ENCODE measurements around the gene ME2. TPM values are rescaled to one million over a fixed set of nuclear protein-coding genes. Genes with fewer than 3 reads are reported as not detected.
"Not testable (repeated sequence)": the region's sequence is repeated elsewhere in the genome, so short reads cannot be mapped to it uniquely, and the experiment has no call there.

ME2 gene
- 119 TPM for total RNA-seq
- long read RNA-seq, full-length matches to known transcripts = 80 of 104 reads
- long read RNA-seq, partial matches to known transcripts = 16 of 104 reads
- long read RNA-seq, other reads (novel, unspliced or antisense) = 8 of 104 reads

- ATAC-seq = peak; percentile 99
- intact Hi-C loops (cut with micrococcal nuclease) = loop anchor here (5.0 kb wide), 1 partner anchor 56 kb away; the partner anchor contains the start of gene MRO
- DNase-seq = peak; percentile 95
Measured at GRCh38 chr18:50878345-50879301, at the start of gene ME2. TSS of gene ME2 (plus strand) at chr18:50879118. CDS start at chr18:50895821, 16,703 bp downstream.

DNA sequence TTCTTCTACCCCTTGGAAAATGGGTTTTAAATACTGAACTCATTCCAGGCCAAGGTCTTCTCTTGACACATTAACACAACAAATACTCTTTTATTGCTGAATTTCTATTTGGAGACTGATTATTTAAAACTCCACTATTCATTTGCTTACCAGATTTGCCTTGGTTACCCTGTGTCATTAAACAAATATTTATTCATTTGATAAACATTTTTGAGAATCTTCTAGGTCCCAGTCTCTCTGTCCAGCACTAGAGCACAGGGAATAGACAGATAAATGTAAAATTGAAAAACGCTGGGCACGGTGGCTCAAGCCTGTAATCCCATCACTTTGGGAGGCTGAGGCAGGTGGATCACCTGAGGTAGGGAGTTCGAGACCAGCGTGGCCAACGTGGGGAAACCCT is 49.3 kb upstream of the ME2 start:
- intact Hi-C loops (cut with micrococcal nuclease) = no loop called here
- DNase-seq (no peak), ATAC-seq (no peak)

- ATAC-seq = peak; percentile 68
- no peak for DNase-seq
- intact Hi-C loops (cut with micrococcal nuclease) = no loop called here
Measured at GRCh38 chr18:50830544-50830943, 48.4 kb upstream of the ME2 start.

DNA sequence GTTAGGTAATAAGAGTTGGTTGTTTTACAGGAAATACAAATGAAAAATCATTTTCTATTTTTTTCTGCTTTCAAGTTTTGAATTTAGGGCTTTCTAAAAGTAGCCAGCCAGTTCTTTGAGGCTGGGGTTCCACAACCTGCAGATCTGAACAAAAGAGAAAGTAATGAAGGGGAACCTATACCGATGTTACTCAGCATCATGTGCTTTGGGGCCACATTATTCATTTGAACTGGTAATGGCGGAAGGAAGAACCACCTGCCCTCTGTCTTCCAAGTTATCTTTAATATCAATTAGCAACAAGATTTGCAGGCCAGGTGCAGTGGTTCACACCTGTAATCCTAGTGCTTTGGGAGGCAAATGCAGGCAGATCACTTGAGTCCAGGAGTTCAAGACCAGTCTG is 46.2 kb upstream of the ME2 start:
- intact Hi-C loops (cut with micrococcal nuclease) = no loop called here
- ATAC-seq = no peak
- no peak for DNase-seq

- ATAC-seq; DNase-seq; intact Hi-C loops (cut with micrococcal nuclease): not testable (repeated sequence)
Measured at GRCh38 chr18:50833496-50833895, 45.4 kb upstream of the ME2 start.

DNA sequence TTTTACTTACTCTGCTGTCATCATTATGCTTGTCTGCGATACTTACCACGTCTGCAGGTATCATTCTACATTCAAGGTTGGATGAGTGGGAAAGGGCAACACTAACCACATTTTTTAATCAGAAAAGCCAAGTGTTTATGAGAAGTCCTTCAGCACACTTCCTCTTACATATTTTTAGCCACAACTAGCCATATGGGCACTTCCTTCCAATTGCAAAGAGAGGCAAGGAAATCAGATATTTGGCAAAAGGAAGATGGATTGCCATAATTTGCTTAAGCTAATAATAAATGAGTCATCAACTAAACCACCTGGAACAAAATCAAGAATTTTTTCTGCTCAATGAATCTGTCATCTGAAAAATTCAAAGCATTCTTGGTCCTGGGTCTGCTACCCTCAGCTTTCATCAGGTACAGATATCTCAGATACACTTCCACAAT is 42.4 kb upstream of the ME2 start:
- DNase-seq (no peak), ATAC-seq (no peak)
- intact Hi-C loops (cut with micrococcal nuclease) = no loop called here

GRCh38 chr18:50839341-50839740 is 39.6 kb upstream of the ME2 start:
- DNase-seq (no peak), ATAC-seq (peak; percentile 13)
- intact Hi-C loops (cut with micrococcal nuclease) = no loop called here

GRCh38 chr18:50839996-50840395 is 38.9 kb upstream of the ME2 start:
- ATAC-seq (peak; percentile 70), DNase-seq (no peak)
- intact Hi-C loops (cut with micrococcal nuclease) = no loop called here

DNA sequence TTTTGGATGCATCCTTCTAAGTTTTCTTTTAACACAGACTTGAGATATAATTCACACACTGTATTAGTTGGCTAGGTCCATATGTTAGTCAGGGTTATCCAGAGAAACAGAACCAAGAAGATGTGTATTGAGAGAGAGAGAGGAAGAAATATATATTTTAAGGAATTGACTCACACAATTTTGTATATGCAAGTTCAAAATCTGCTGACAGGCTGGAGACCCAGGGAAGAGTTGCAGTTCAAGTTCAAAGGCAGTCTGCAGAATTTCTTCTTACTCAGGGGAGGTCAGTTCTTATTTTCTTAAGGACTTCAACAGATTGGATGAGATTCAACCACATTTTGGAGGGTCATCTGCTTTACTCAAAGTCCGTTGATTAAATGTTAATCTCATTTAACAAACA is 36.1 kb upstream of the ME2 start:
- DNase-seq (no peak), ATAC-seq (no peak)
- intact Hi-C loops (cut with micrococcal nuclease) = no loop called here

GRCh38 chr18:50844554-50844953 is 34.4 kb upstream of the ME2 start:
- ATAC-seq (no peak), DNase-seq (no peak)
- intact Hi-C loops (cut with micrococcal nuclease) = no loop called here

DNA sequence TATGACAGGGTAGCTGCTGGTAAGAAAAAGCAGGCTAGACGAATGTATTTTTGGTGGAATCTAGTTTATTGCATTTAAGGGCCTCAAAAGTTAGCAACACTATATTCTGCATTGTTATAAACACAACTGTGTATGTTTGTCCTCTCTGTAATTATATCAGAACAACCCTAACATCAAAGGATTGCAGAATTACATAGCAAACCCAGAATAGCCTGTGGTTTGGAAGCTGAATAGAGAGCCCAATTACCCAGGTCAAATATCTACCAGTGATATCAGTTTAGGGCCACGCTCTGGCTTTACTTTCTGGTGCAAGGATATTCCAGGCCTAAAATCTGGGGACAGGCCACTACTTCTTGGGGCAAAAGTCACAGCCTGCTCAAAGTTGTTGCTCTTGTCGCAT is 34.0 kb upstream of the ME2 start:
- no peak for DNase-seq
- ATAC-seq = peak; percentile 48
- intact Hi-C loops (cut with micrococcal nuclease) = no loop called here

GRCh38 chr18:50847192-50847591 is 31.7 kb upstream of the ME2 start:
- DNase-seq = no peak
- intact Hi-C loops (cut with micrococcal nuclease) = no loop called here
- ATAC-seq = no peak

DNA sequence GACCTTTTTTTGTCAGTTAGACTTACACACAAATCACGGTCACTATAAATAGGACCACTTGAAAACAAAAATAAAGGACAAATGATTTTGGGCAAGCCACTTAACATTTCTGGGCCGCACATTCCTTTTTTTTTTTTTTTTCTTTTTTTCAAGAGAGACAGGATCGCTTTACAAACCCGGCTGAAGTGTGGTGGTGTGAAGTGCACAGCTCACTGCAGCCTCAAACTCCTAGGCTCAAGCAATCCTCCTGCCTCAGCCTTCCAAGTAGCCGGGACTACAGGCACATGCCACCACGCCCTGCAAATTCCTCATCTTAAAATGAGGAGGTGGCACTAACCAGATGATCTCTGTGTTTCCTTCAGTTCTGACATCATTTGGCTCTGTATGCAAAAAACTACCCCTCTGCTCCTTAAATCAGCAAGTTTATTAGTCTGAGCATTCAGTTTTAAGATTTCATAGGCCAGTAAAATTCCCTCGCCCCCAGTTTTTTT is 30.8 kb upstream of the ME2 start:
- ATAC-seq (peak; percentile 62), DNase-seq (no peak)
- intact Hi-C loops (cut with micrococcal nuclease) = no loop called here

DNA sequence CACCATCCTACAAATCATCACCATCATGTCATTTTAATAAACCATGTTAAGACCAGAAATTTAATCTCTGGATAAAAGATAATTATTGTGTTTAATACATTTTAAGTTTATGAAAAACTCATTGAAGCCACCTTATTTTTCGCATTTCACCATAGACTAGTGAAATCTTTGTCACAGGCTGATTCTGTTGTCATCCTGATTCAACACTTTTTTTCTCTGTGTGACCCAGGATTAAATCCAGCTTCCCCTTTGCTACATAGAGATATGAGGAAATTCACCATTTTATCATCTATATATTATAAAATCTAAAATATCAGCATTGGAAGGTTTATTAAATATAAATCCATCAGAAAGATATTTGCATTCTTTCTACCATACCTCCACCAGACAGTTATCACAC is 29.9 kb upstream of the ME2 start:
- ATAC-seq = no peak
- no peak for DNase-seq
- intact Hi-C loops (cut with micrococcal nuclease) = no loop called here

- intact Hi-C loops (cut with micrococcal nuclease) = no loop called here
- no peak for ATAC-seq
Measured at GRCh38 chr18:50849419-50849821, 29.5 kb upstream of the ME2 start.

GRCh38 chr18:50850307-50851065 is 28.4 kb upstream of the ME2 start:
- intact Hi-C loops (cut with micrococcal nuclease) = no loop called here
- no peak for DNase-seq
- no peak for ATAC-seq

More at GRCh38 chr18:50849419-50849821, 29.5 kb upstream of the ME2 start:
- DNase-seq = no peak

GRCh38 chr18:50853863-50854271 is 25.1 kb upstream of the ME2 start:
- ATAC-seq (peak; percentile 65), DNase-seq (no peak)
- intact Hi-C loops (cut with micrococcal nuclease) = no loop called here

DNA sequence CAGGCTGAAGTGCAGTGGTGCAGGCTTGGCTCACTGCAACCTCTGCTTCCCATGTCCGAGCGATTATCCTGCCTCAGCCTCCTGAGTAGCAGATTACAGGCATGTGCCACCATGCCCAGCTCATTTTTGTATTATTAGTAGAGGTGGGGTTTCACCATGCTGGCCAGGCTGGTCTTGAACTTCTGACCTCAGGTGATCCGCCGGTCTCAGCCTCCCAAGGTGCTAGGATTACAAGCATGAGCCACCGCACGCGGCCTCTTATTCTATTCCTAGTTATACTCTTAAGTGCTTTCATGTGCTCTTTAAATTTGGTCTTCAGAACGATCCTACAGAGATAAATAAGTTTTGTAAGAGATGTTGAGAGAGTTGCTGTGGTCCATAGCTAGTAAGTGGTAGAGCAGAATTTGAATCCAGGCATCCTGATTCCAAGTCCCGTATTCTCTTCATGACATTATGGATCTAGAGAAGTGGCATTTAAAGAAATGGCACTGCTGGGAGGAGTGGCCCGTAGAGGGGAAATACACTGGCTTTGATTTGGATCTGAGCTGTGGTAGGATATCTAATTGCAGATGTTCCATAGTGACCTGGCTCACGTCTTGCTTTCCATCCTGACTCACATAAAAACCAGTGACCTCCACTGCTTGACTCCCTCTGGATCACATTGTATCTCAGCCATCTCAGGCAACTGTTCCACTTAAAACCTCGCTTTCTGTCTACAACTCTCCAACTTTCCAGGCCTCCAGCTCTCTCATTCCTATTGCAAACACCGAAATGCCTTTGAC is 22.8 kb upstream of the ME2 start:
- intact Hi-C loops (cut with micrococcal nuclease) = no loop called here
- DNase-seq = no peak
- no peak for ATAC-seq

DNA sequence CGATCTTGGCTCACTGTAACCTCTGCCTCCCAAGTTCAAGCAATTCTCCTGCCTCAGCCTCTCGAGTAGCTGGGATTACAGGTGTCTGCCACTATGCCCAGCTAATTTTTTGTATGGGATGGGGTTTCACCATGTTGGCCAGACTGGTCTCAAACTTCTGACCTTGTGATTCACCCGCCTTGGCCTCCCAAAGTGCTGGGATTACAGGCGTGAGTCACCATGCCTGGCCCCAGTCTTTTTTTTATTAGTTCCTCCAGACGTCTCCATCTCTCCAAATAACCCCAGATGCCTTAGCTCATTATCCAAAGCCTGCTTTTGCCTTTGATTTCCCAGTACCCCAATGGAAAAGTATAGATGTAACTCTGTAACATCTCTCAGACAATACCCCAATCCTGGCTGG is 21.8 kb upstream of the ME2 start:
- DNase-seq; ATAC-seq; intact Hi-C loops (cut with micrococcal nuclease): not testable (repeated sequence)
